BE2C (cell line): Measurements from ENCODE around the gene MSLN.

Experiments
- DNase-seq: peaks from one replicate; pipeline ENCODE4 v3.0.0-alpha.2; 2020
- H3K27me3 ChIP-seq: fragments of 250-450 bp; sonication (Bioruptor Pico); 2 replicates; pipeline ENCODE4 v1.5.1; 2020; ENCODE audit warnings: mild to moderate bottlenecking
- H3K36me3 ChIP-seq: fragments of 250-450 bp; sonication (Bioruptor Pico); 2 replicates; pipeline ENCODE4 v1.5.1; 2020; ENCODE audit warnings: mild to moderate bottlenecking
- H3K4me1 ChIP-seq: fragments of 250-450 bp; sonication (Bioruptor Pico); 2 replicates; pipeline ENCODE4 v1.5.1; 2020
- H3K4me3 ChIP-seq: 2 replicates; pipeline ENCODE4 v1.5.1; 2011; ENCODE audit warnings: low read depth, low read length
- H3K9me3 ChIP-seq: fragments of 250-450 bp; sonication (Bioruptor Pico); 2 replicates; pipeline ENCODE4 v1.5.1; 2020
- TF ChIP-seq, protein P1 (sequence below): IDR thresholded peaks from 2 replicates; pipeline ENCODE4 v1.5.1; 2012; ENCODE audit warnings: mild to moderate bottlenecking, low read depth, low read length

MSLN gene

DNA sequence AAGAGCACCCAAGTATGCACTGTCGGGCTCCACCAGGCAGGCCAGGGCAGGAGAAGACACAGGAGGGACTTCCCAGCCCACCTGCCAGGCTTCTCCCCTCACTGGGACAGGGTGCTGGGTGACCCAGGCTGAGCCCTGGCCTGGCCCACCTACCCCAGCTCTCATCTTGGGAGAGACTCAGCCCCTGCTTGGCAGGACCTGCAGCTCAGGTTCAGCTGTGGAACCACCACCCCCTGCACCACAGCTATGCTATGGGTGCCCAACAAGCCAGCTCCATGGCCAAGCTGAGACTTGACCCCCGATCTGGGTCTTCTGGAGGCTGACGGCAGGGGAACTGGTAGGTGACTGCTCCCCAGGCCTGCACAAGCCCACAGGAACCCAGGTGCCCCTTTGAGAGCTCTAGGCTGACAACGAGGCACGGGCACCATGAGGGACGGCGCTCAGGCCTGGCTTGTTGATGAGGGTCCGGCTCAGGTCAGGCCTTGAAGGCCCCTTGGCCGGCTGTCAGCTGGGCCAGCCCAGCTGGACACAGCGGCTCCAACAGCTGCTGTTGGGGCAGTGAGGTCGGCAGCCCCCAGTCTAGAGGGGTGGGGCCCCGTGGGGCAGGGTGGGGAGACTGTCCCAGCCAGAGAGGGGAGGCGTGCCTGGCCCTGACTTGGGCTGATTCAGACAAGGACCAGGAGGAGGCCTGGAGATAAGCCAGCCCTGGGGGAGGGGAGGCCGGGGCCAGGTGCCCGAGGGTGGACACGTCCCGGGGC, 23.0 kb downstream of the MSLN start:
- H3K27me3 ChIP-seq = no peaks in the 10 kb centered on the region
- TF ChIP-seq, protein P1, sequence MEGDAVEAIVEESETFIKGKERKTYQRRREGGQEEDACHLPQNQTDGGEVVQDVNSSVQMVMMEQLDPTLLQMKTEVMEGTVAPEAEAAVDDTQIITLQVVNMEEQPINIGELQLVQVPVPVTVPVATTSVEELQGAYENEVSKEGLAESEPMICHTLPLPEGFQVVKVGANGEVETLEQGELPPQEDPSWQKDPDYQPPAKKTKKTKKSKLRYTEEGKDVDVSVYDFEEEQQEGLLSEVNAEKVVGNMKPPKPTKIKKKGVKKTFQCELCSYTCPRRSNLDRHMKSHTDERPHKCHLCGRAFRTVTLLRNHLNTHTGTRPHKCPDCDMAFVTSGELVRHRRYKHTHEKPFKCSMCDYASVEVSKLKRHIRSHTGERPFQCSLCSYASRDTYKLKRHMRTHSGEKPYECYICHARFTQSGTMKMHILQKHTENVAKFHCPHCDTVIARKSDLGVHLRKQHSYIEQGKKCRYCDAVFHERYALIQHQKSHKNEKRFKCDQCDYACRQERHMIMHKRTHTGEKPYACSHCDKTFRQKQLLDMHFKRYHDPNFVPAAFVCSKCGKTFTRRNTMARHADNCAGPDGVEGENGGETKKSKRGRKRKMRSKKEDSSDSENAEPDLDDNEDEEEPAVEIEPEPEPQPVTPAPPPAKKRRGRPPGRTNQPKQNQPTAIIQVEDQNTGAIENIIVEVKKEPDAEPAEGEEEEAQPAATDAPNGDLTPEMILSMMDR = no peak
- H3K9me3 ChIP-seq = no peaks in the 10 kb centered on the region
- no peak overlapping the region for H3K4me3 ChIP-seq
- peaks cover 11% of the 10 kb centered on the region for H3K4me1 ChIP-seq
- peak; percentile 45 for DNase-seq
- peaks cover 19% of the 10 kb centered on the region for H3K36me3 ChIP-seq

- no peak for DNase-seq
- H3K36me3 ChIP-seq = peaks cover 19% of the 10 kb centered on the region
- TF ChIP-seq, protein P1 = no peak
- peaks cover 11% of the 10 kb centered on the region for H3K4me1 ChIP-seq
- H3K9me3 ChIP-seq = no peaks in the 10 kb centered on the region
- no peaks in the 10 kb centered on the region for H3K27me3 ChIP-seq
- no peak overlapping the region for H3K4me3 ChIP-seq
These were observed 23.9 kb downstream of the MSLN start for GRCh38 chr16:784431-784830.

DNA sequence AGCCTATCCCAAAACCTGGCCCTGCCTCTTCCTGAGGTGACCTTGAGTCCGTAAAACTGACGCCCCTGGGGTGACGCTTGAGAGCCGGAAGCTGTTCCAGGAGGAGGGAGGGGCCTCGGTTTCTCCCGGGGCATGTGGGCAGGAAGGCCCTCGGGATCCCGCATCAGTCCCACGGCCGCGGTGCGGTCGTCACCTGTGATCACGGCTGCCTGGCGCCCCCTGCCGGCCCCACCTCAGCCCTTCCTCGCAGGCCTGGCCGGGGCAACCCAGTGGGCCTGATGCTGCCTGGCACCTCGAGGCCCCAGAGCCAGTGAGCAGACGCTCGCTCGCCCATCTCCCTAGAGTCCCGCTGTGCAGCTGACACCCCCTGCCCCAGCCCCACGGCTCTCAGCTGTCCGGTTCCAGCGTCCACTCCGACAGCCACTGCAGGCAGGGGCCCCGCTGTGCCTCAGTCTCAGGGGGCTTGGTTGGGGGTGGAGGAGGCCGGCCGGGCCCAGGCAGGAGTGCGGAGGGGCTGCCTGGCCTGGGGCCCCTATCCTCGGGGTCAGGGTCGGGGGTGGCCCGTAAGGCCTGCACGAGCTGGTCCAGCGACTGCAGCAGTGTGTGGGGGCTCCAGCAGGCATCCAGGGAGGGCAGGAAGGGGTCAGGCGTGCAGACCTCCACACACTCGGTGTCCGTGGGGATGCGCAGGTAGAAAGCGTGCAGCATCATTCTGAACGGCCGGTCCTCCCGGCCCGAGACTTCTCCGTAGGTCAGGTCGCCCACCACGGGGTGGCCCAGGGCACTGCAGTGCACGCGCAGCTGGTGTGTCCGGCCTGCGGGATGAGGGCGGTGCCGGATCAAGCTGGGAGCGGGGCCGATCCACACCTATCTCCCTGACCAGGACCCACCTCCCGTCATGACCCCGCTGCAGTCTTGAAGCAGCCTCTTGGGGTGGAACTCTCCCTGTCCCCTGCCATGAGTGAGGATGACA, 25.3 kb downstream of the MSLN start:
- peaks cover 11% of the 10 kb centered on the region for H3K4me1 ChIP-seq
- TF ChIP-seq, protein P1 = peak; percentile 73
- DNase-seq = peak; percentile 91
- H3K36me3 ChIP-seq = peaks cover 22% of the 10 kb centered on the region
- no peaks in the 10 kb centered on the region for H3K27me3 ChIP-seq
- no peak overlapping the region for H3K4me3 ChIP-seq
- H3K9me3 ChIP-seq = no peaks in the 10 kb centered on the region

GRCh38 chr16:787321-787966, 26.9 kb downstream of the MSLN start:
- peaks cover 11% of the 10 kb centered on the region for H3K4me1 ChIP-seq
- no peak for DNase-seq
- no peaks in the 10 kb centered on the region for H3K27me3 ChIP-seq
- TF ChIP-seq, protein P1 = no peak
- H3K36me3 ChIP-seq = peaks cover 35% of the 10 kb centered on the region
- H3K4me3 ChIP-seq = peak overlapping the region; percentile 90
- H3K9me3 ChIP-seq = no peaks in the 10 kb centered on the region

- no peak for DNase-seq
- Histone ChIP-seq H3K4me3 (peak within 1 kb of the TSS; percentile 90), H3K4me1 (peaks cover 7% of the 10 kb centered on the region), H3K27me3 (no peaks in the 10 kb centered on the region), H3K9me3 (no peaks in the 10 kb centered on the region), H3K36me3 (peaks cover 38% of the 10 kb centered on the region)
- TF ChIP-seq, protein P1 = no peak
These were observed 27.5 kb downstream of the MSLN start, which contains the start of gene RPUSD1 for GRCh38 chr16:787978-788398. RPUSD1 (minus strand) TSS chr16:788381; CDS start chr16:787737, 644 bp downstream.
